AG09319 (cell line): ENCODE measurements around the gene ABHD16A.
A peak's percentile ranks its signal among the peaks of the same experiment; 100 is the strongest.

Experiments used
- DNase-seq: peaks from one replicate; pipeline ENCODE4 v3.0.0-alpha.2; 2010; ENCODE audit warnings: low read depth; ENCODE audit errors: extremely low read depth
- CTCF ChIP-seq: IDR thresholded peaks from 2 replicates; pipeline ENCODE4 v1.5.1; 2011; ENCODE audit warnings: low read depth, mild to moderate bottlenecking, inconsistent platforms, low read length, moderate library complexity

Gene ABHD16A

GRCh38 chr6:31655349-31656237 is 47.5 kb downstream of the ABHD16A start, which contains the start of gene APOM:
TSS of gene APOM (plus strand) at chr6:31655894. CDS start at chr6:31655967, 73 bp downstream.
- TF ChIP-seq CTCF: no peak
- no peak for DNase-seq

DNA sequence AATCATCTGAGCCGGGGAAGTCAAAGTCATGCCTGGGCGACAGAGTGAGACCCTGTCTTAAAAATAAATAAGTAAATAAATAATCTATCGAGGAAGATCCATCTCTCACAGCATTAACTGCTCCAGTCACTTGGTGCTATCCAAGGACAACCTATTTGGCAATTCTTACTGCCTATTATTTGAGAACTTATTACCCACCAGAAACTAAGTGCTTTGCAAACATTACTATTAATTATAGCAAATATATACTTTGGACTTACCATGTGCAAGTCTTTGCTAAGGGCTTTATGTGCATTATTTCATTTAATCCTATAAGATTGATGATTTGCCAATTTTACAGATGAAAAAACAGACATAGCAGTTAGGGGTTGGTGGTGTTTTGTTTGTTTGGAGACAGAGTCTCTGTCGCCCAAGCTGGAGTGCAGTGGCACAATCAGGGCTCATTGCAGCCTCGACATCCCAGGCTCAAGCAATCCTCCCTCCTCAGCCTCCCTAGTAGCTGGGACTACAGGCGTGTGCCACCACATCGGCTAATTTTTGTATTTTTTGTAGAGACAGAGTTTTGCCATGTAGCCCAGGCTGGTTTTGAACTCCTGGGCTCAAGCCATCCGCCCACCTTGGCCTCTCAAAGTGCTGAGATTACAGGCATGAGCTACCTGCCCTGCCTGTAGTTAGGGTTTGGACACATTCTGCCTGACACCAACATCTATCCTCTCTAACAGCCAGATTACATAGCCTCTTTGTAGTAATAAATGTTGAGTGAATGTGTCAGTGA is 48.4 kb downstream of the ABHD16A start:
- no peak for TF ChIP-seq CTCF
- DNase-seq: no peak

- DNase-seq: no peak
- peak; percentile 9 for TF ChIP-seq CTCF
These were observed 50.0 kb downstream of the ABHD16A start for GRCh38 chr6:31652925-31653724.

GRCh38 chr6:31651602-31652191 is 51.4 kb downstream of the ABHD16A start:
- TF ChIP-seq CTCF: no peak
- peak; percentile 53 for DNase-seq

DNA sequence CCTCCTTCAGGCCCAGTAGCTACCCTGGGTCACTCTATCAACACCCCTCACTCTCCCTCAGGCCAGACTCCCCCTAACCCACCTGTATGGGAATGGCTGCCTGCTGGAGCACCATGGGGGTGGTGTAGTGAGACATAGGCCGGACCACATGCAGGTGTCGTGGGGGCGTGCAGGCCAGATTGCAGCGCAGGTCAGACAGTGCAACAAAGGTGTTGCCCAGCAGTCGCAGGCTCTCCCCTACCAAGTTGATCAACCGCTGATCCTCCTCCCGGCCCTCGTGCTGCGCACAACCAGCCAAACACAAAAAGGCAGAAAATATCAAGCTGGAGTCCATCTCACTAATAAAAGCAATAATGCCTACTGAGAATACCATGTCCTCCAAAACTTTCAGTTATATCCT is 57.8 kb downstream of the ABHD16A start:
- TF ChIP-seq CTCF: no peak

GRCh38 chr6:31643818-31644454 is 59.2 kb downstream of the ABHD16A start:
- DNase-seq: no peak
- no peak for TF ChIP-seq CTCF

More for the DNA sequence above, 57.8 kb downstream of the ABHD16A start:
- DNase-seq: no peak
